NCI-H1694 treated with DMSO at 0.1 percent for 48 hours (cell line): ENCODE results near the gene PCBP3.
"Not testable (repeated sequence)": the region's sequence is repeated elsewhere in the genome, so short reads cannot be mapped to it uniquely, and the experiment has no call there.

ENCODE experiments used
- DNase-seq: peaks from one replicate; lab custom pipeline; 2025; lab: John Stamatoyannopoulos, UW

Gene PCBP3

GRCh38 chr21:45947716-45948255 lies 304.3 kb downstream of the PCBP3 start:
- no peak for DNase-seq

GRCh38 chr21:45948576-45949141 lies 305.1 kb downstream of the PCBP3 start:
- DNase-seq, result no peak

- DNase-seq, result no peak
These were observed 306.6 kb downstream of the PCBP3 start for GRCh38 chr21:45949928-45950739.

- no peak for DNase-seq
These were observed 307.4 kb downstream of the PCBP3 start for GRCh38 chr21:45950740-45951515.

GRCh38 chr21:45951676-45952075 lies 308.2 kb downstream of the PCBP3 start:
- DNase-seq, result no peak

- not testable (repeated sequence) for DNase-seq
These were observed 309.0 kb downstream of the PCBP3 start for GRCh38 chr21:45952527-45952926.

GRCh38 chr21:45952974-45953373 lies 309.4 kb downstream of the PCBP3 start:
- no peak for DNase-seq

GRCh38 chr21:45954261-45954660 lies 310.7 kb downstream of the PCBP3 start:
- DNase-seq, result no peak

- DNase-seq, result no peak
These were observed 311.4 kb downstream of the PCBP3 start for GRCh38 chr21:45954921-45955320.

- no peak for DNase-seq
These were observed 314.0 kb downstream of the PCBP3 start for GRCh38 chr21:45957551-45957950.

- DNase-seq, result no peak
These were observed 314.6 kb downstream of the PCBP3 start for GRCh38 chr21:45957981-45958600.

- DNase-seq, result no peak
These were observed 315.7 kb downstream of the PCBP3 start for GRCh38 chr21:45959182-45959581.

- DNase-seq, result no peak
These were observed 316.4 kb downstream of the PCBP3 start for GRCh38 chr21:45959779-45960390.

GRCh38 chr21:45961408-45961807 lies 317.9 kb downstream of the PCBP3 start:
- DNase-seq, result not testable (repeated sequence)

GRCh38 chr21:45962531-45963231 lies 319.2 kb downstream of the PCBP3 start:
- DNase-seq, result no peak

GRCh38 chr21:45963232-45963570 lies 319.7 kb downstream of the PCBP3 start:
- no peak for DNase-seq

GRCh38 chr21:45964649-45965048 lies 321.1 kb downstream of the PCBP3 start:
- DNase-seq, result no peak

- no peak for DNase-seq
These were observed 321.7 kb downstream of the PCBP3 start for GRCh38 chr21:45965084-45965809.

- no peak for DNase-seq
These were observed 323.4 kb downstream of the PCBP3 start for GRCh38 chr21:45966791-45967394.
